ENCODE data around the gene NT5DC1. TPM values are rescaled to one million over a fixed set of nuclear protein-coding genes. Genes with fewer than 3 reads are reported as not detected.
A peak's percentile ranks its signal among the peaks of the same experiment; 100 is the strongest.

NT5DC1 gene
- total and polyA plus RNA-seq, 2 experiments from 2014 or later = 14.1 to 48.9 TPM

DNA sequence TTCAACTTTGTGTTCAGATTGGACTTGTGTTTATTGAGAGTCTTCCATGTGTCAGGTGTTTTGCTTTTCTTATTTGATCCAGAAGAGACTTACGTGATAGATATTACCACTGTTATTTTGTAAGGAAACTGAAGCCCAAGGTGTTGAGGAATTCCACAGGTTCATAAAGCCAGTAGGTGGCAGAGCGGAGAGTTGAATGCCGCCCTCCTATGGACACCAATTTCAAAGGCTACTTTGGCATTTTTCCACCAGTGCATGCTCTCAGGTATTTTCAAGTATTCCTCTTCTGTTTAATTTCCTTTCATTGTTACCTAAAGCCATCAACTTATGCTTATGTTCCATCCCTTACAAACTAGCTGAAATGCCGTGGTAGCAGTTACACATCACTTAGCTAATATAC, 39.3 kb downstream of the NT5DC1 start:
- H3K27me3 ChIP-seq = no peaks in the 10 kb centered on the region

GRCh38 chr6:116144605-116145004, 44.0 kb downstream of the NT5DC1 start:
- no peak for TF ChIP-seq CTCF (IDR thresholded peaks at IDR 0.05; ENCODE audit: low read depth, low read length)
- peaks cover 23% of the 10 kb centered on the region for H3K4me1 ChIP-seq (ENCODE audit: low read depth)
- H3K9me3 ChIP-seq (ENCODE audit: low read depth) = no peaks in the 10 kb centered on the region
- no peak overlapping the region for H3K4me3 ChIP-seq
- peak in 1 of 2 donors; percentile 92 for DNase-seq (ENCODE audit: low read depth in 1 of 2, low spot score in 1 of 2)
- H3K27ac ChIP-seq = no peak overlapping the region
- H3K36me3 ChIP-seq = no peaks in the 10 kb centered on the region
- H3K27me3 ChIP-seq = no peaks in the 10 kb centered on the region

More for the DNA sequence above, 39.3 kb downstream of the NT5DC1 start:
- Histone ChIP-seq H3K9me3 (ENCODE audit: low read depth) (no peaks in the 10 kb centered on the region), H3K27ac (no peak overlapping the region), H3K4me3 (no peak overlapping the region), H3K4me1 (ENCODE audit: low read depth) (peaks cover 10% of the 10 kb centered on the region), H3K36me3 (no peaks in the 10 kb centered on the region)
- no peak for TF ChIP-seq CTCF (IDR thresholded peaks at IDR 0.05; ENCODE audit: low read depth, low read length)
- DNase-seq (ENCODE audit: low read depth in 1 of 2, low spot score in 1 of 2) = peak in 1 of 2 donors; percentile 15

DNA sequence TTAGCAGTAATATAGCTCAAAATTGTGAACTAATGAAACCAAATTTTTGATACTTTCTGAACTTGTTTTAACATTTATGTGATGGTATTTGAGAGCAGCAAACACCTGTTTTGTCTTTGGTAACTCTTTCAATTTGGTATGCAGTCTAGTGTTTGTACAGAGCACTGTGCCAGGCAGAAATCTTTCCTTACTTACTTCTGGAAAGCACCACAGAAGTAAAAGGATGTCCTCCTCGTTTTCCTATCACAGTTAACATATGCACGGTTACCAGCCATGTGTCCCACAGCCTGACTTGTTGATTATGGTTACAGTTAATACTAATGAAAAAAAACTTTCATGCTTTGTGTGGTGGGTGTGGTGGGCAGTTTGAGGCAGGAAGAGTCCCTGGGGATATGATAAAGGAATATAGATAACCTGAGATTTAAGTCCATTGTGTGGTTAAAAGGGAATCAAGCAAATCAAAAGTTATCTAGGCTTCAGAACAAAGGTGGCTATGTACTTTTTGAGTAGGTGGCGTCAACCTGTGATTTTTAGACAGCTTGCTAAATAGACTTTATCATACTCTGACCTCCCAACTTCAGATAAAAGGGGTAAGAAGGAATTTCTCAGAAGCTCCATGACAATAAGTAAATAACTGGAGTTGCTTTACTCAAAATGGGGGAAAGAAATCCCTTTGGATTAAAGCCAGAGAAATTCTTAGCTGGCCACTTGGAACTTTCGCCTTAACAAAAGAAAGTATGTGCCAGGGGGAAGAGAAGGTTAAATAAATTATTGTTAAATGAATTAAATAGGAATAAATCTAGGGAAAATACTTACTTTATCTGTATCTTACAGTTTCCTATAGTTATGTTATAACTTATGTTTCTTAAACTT, 45.4 kb downstream of the NT5DC1 start:
- no peaks in the 10 kb centered on the region for H3K36me3 ChIP-seq
- DNase-seq (ENCODE audit: low read depth in 1 of 2, low spot score in 1 of 2) = peak in 1 of 2 donors; percentile 32
- TF ChIP-seq CTCF (IDR thresholded peaks at IDR 0.05; ENCODE audit: low read depth, low read length) = no peak

DNA sequence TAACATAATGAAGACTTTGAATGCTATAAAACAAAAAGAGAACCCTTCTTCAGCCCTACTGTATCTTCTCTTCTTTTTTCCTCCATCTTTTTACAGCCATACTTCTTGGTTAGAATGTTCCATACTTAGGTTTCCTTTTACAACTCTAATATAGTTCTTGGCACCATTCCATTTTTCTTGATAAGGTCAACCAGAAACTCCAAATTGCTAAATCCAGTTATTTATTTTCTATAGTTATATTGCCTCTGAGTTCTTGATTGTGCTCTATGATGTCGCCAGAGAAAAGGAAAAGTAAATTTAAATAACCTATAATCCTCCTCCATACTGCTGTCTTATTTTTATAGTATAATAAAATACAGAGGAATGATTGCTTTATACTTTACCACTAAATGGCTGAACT, 52.0 kb downstream of the NT5DC1 start:
- H3K4me3 ChIP-seq = no peak overlapping the region
- H3K27me3 ChIP-seq = no peaks in the 10 kb centered on the region
- no peaks in the 10 kb centered on the region for H3K36me3 ChIP-seq
- H3K9me3 ChIP-seq (ENCODE audit: low read depth) = no peaks in the 10 kb centered on the region
- DNase-seq (ENCODE audit: low read depth in 1 of 2, low spot score in 1 of 2) = peak in 1 of 2 donors; percentile 38
- no peak overlapping the region for H3K27ac ChIP-seq
- no peak for TF ChIP-seq CTCF (IDR thresholded peaks at IDR 0.05; ENCODE audit: low read depth, low read length)
- H3K4me1 ChIP-seq (ENCODE audit: low read depth) = no peaks in the 10 kb centered on the region

More for the DNA sequence above, 45.4 kb downstream of the NT5DC1 start:
- Histone ChIP-seq H3K9me3 (ENCODE audit: low read depth) (no peaks in the 10 kb centered on the region), H3K27me3 (no peaks in the 10 kb centered on the region), H3K4me3 (no peak overlapping the region), H3K4me1 (ENCODE audit: low read depth) (peaks cover 23% of the 10 kb centered on the region), H3K27ac (no peak overlapping the region)

DNA sequence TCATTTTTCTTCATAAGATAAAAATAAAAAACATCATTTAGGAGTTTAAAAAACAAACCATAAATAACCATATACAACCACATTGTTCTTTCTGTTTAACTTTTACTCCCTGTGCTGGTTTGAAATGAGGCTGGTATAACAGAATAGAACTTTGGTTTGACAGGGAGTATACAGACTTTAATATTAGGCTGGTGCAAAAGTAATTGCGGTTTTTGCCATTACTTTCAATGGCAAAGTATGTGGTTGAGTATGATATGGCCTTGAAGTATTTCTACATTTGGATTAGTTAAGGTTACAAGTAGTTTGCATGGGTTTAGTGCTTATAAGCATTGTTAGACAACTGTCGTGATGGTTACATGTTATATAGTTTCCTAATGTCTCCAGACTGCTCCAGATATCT, 54.2 kb downstream of the NT5DC1 start:
- TF ChIP-seq CTCF (IDR thresholded peaks at IDR 0.05; ENCODE audit: low read depth, low read length) = no peak
- Histone ChIP-seq H3K9me3 (ENCODE audit: low read depth) (no peaks in the 10 kb centered on the region), H3K4me1 (ENCODE audit: low read depth) (no peaks in the 10 kb centered on the region)

More for the DNA sequence above, 54.2 kb downstream of the NT5DC1 start:
- H3K36me3 ChIP-seq = no peaks in the 10 kb centered on the region
- no peak for DNase-seq (ENCODE audit: low read depth in 1 of 2, low spot score in 1 of 2)
- H3K27me3 ChIP-seq = no peaks in the 10 kb centered on the region
- H3K27ac ChIP-seq = no peak overlapping the region
- no peak overlapping the region for H3K4me3 ChIP-seq
